Liver (tissue), 9 donors: ENCODE measurements around the gene FST. TPM values are rescaled to one million over a fixed set of nuclear protein-coding genes. Genes with fewer than 3 reads are reported as not detected.

Experiments
- DNase-seq: peaks from one replicate; pipeline ENCODE4 v3.0.0-alpha.2; 2017; ENCODE audit warnings: low spot score
- H3K27ac ChIP-seq, 2 donors: one replicate each; pipeline ENCODE4 v1.7.0; 2013; ENCODE audit warnings: inconsistent platforms in 2 of 2, low read length in 2 of 2, control low read depth in 1 of 2, low read depth in 1 of 2, mild to moderate bottlenecking in 1 of 2
- H3K27me3 ChIP-seq, 4 donors: one replicate each; pipeline versions ENCODE4 v1.6.1 to v1.7.0; 2013; ENCODE audit warnings: low read length in 3 of 4, inconsistent platforms in 1 of 4, mild to moderate bottlenecking in 1 of 4, moderate library complexity in 1 of 4; ENCODE audit not compliant: control insufficient read depth in 4 of 4, insufficient read depth in 4 of 4
- H3K36me3 ChIP-seq, 4 donors: one replicate each; pipeline versions ENCODE4 v1.6.1 to v1.7.0; 2013; ENCODE audit warnings: low read length in 3 of 4, mild to moderate bottlenecking in 3 of 4, low read depth in 1 of 4, moderate library complexity in 1 of 4; ENCODE audit not compliant: control insufficient read depth in 4 of 4, insufficient read depth in 3 of 4
- H3K4me1 ChIP-seq, 4 donors: one replicate each; pipeline versions ENCODE4 v1.6.1 to v1.7.0; 2013; ENCODE audit warnings: low read length in 3 of 4, mild to moderate bottlenecking in 3 of 4, moderate library complexity in 1 of 4; ENCODE audit not compliant: control insufficient read depth in 4 of 4, insufficient read depth in 4 of 4
- H3K4me3 ChIP-seq, 3 donors: one replicate each; pipeline versions ENCODE4 v1.6.1 to v1.7.0; 2013; ENCODE audit warnings: low read length in 3 of 3, control low read depth in 1 of 3, low read depth in 1 of 3, mild to moderate bottlenecking in 1 of 3
- H3K9ac ChIP-seq, 2 donors: one replicate each; pipeline ENCODE4 v1.7.0; 2013; ENCODE audit warnings: low read length in 2 of 2, mild to moderate bottlenecking in 2 of 2, moderate library complexity in 2 of 2, control low read depth in 1 of 2, low read depth in 1 of 2
- H3K9me3 ChIP-seq, 4 donors: one replicate each; pipeline versions ENCODE4 v1.6.1 to v1.7.0; 2013; ENCODE audit warnings: low read length in 3 of 4; ENCODE audit not compliant: control insufficient read depth in 4 of 4
- ATF3 ChIP-seq: IDR thresholded peaks from 2 replicates; pipeline ENCODE4 v1.6.1; 2016; ENCODE audit warnings: antibody characterized with exemption
- CTCF ChIP-seq: fragments of 150-350 bp; IDR thresholded peaks from 2 replicates; pipeline ENCODE4 v1.5.1; 2017; ENCODE audit warnings: improper control_type of control experiment, low read depth, low read length; ENCODE audit not compliant: missing input control
- EGR1 ChIP-seq, 2 donors: IDR thresholded peaks; 2 replicates each; pipeline ENCODE4 v1.6.1; 2016 to 2018; ENCODE audit warnings: antibody characterized with exemption in 2 of 2, low read depth in 2 of 2
- FOXA1 ChIP-seq: IDR thresholded peaks from 2 replicates; pipeline ENCODE4 v1.6.1; 2016; ENCODE audit warnings: antibody characterized with exemption
- FOXA2 ChIP-seq: IDR thresholded peaks from 2 replicates; pipeline ENCODE4 v1.6.1; 2016; ENCODE audit warnings: antibody characterized with exemption
- GABPA ChIP-seq, 2 donors: IDR thresholded peaks in 1 of 2; conservative IDR thresholded peaks in 1 of 2; 2 replicates each; pipeline ENCODE4 v1.6.1; 2016; ENCODE audit warnings: antibody characterized with exemption in 2 of 2, mild to moderate bottlenecking in 1 of 2, moderate library complexity in 1 of 2
- HNF4A ChIP-seq, 2 donors: conservative IDR thresholded peaks; 2 replicates each; pipeline ENCODE4 v1.6.1; 2016; ENCODE audit warnings: antibody characterized with exemption in 2 of 2, mild to moderate bottlenecking in 2 of 2
- HNF4G ChIP-seq: IDR thresholded peaks from 2 replicates; pipeline ENCODE4 v1.6.1; 2016; ENCODE audit warnings: antibody characterized with exemption
- JUND ChIP-seq, 2 donors: IDR thresholded peaks; 2 replicates each; pipeline ENCODE4 v1.6.1; 2016; ENCODE audit warnings: antibody characterized with exemption in 2 of 2
- MAX ChIP-seq: IDR thresholded peaks from 2 replicates; pipeline ENCODE4 v1.6.1; 2016; ENCODE audit warnings: antibody characterized with exemption
- NR2F2 ChIP-seq: IDR thresholded peaks from 2 replicates; pipeline ENCODE4 v1.6.1; 2016; ENCODE audit warnings: antibody characterized with exemption
- RAD21 ChIP-seq, 2 donors: IDR thresholded peaks; 2 replicates each; pipeline ENCODE4 v1.6.1; 2016; ENCODE audit warnings: antibody characterized with exemption in 2 of 2, mild to moderate bottlenecking in 2 of 2
- REST ChIP-seq: IDR thresholded peaks from 2 replicates; pipeline ENCODE4 v1.6.1; 2016; ENCODE audit warnings: antibody characterized with exemption, mild to moderate bottlenecking
- RXRA ChIP-seq, 2 donors: IDR thresholded peaks; 2 replicates each; pipeline ENCODE4 v1.6.1; 2017 to 2018; ENCODE audit warnings: antibody characterized with exemption in 2 of 2, mild to moderate bottlenecking in 1 of 2
- SP1 ChIP-seq: IDR thresholded peaks from 2 replicates; pipeline ENCODE4 v1.6.1; 2018; ENCODE audit warnings: antibody characterized with exemption, mild to moderate bottlenecking
- TAF1 ChIP-seq: conservative IDR thresholded peaks from 2 replicates; pipeline ENCODE4 v1.6.1; 2016; ENCODE audit warnings: antibody characterized with exemption, mild to moderate bottlenecking
- YY1 ChIP-seq: IDR thresholded peaks from 2 replicates; pipeline ENCODE4 v1.6.1; 2016; ENCODE audit warnings: antibody characterized with exemption, mild to moderate bottlenecking
- ZBTB33 ChIP-seq: IDR thresholded peaks from 2 replicates; pipeline ENCODE4 v1.6.1; 2016; ENCODE audit warnings: antibody characterized with exemption
- WGBS: extraction: QIAGEN DNeasy Blood & Tissue Kit; methylation state at CpG from one replicate; pipeline ENCODE4 v1.1.7; 2013; 5-methylcytosine and 5-hydroxymethylcytosine counted together
- polyA plus RNA-seq, 2 donors: library from polyadenylated mRNA; stranded (reverse) in 1 of 2; unstranded in 1 of 2; fragments of 200-250 nt in 1 of 2; fragments of >200 nt in 1 of 2; fragmentation: Nextera tagmentation in 1 of 2; extraction: Ambion mirVana in 1 of 2; gene quantifications; one replicate each; pipeline versions ENCODE4 v1.2.1 to v1.2.3, GENCODE V29; 2013 to 2015
- total RNA-seq, 2 donors: library from RNA; depleted of rRNA; stranded (reverse); fragments of >200 nt; gene quantifications; one replicate each; pipeline ENCODE4 v1.2.3, GENCODE V29; 2014
- donor health status: healthy.
- donor health status: healthy.
- donor health status: healthy.
- donor health status: healthy.
- donor health status: healthy.

Gene FST
- total and polyA plus RNA-seq, 4 donors, result 5.6 to 29.2 (median 16.8) TPM

- TF ChIP-seq NR2F2, result no peak
- no peak for TF ChIP-seq EGR1 (IDR thresholded peaks at IDR 0.05; ENCODE audit: low read depth in 2 of 2)
- peak; percentile 56 to 75 for TF ChIP-seq RXRA (IDR thresholded peaks at IDR 0.05)
- peak; percentile 61 for TF ChIP-seq ATF3
- no peak for TF ChIP-seq SP1
- TF ChIP-seq JUND (IDR thresholded peaks at IDR 0.05), result peak; percentile 19 to 61
- TF ChIP-seq GABPA (IDR thresholded peaks at IDR 0.05 in 1 of 2, conservative IDR thresholded peaks at IDR 0.05 in 1 of 2), result no peak
- no peak for TF ChIP-seq CTCF
- peak; percentile 36 for TF ChIP-seq MAX
- TF ChIP-seq REST, result no peak
- peak; percentile 16 for TF ChIP-seq FOXA1
- TF ChIP-seq HNF4A (conservative IDR thresholded peaks at IDR 0.05), result peak; percentile 46 to 69
- no peak for TF ChIP-seq RAD21 (IDR thresholded peaks at IDR 0.05)
- peak; percentile 73 for TF ChIP-seq ZBTB33
- TF ChIP-seq TAF1, result no peak
- peak; percentile 66 for TF ChIP-seq FOXA2
- TF ChIP-seq YY1, result peak; percentile 28
- no peak for TF ChIP-seq HNF4G
- Histone ChIP-seq H3K27ac (no peak overlapping the region), H3K27me3 (no peaks in the 10 kb centered on the region), H3K4me3 (no peak overlapping the region), H3K9me3 (no peaks in the 10 kb centered on the region), H3K4me1 (peaks cover 2 to 19% (median 17%) of the 10 kb centered on the region in 4 donors), H3K9ac (no peak overlapping the region), H3K36me3 (no peaks in the 10 kb centered on the region)
- WGBS, result 48% methylated on average over 4 of the region's 4 CpGs
- DNase-seq, result no peak
Observed at GRCh38 chr5:53472720-53473510, 7.5 kb upstream of the FST start.
